Measurements from ENCODE around the gene SMAD3. TPM values are rescaled to one million over a fixed set of nuclear protein-coding genes. Genes with fewer than 3 reads are reported as not detected.

SMAD3 gene
- total and polyA plus RNA-seq, 2 of the 8 experiments (the other 6 are each of a cell fraction or from before 2014, with no cell fraction given), result 10.1 to 12.4 TPM

- H3K27ac ChIP-seq (ENCODE audit: low read depth, low read length), result no peak overlapping the region
- H3K27me3 ChIP-seq (replicated peaks in 1 of 4; ENCODE audit: control insufficient read depth in 3 of 4, extremely low read depth in 1 of 4, insufficient read depth in 3 of 4, low read length in 3 of 4), result no peaks in the 10 kb centered on the region
- no peak overlapping the region for H3K9ac ChIP-seq (replicated peaks in 1 of 4; ENCODE audit: extremely low read depth in 1 of 4, low read depth in 3 of 4, low read length in 3 of 4)
- peaks cover 2% of the 10 kb centered on the region; the same call in 1 of the 2 replicates for H3K79me1 ChIP-seq (ENCODE audit: low read depth, low read length)
- H2BK5ac ChIP-seq (ENCODE audit: low read depth, low read length), result no peak overlapping the region
- no peaks in the 10 kb centered on the region for H3K23me2 ChIP-seq (ENCODE audit: low read depth, low read length)
- no peak overlapping the region for H3K4ac ChIP-seq (replicated peaks; ENCODE audit: insufficient read length, low read depth, low read length)
- no peak for FAIRE-seq
- no peak overlapping the region for H2BK20ac ChIP-seq (ENCODE audit: low read length)
- WGBS, 2 experiments (ENCODE audit: extremely low coverage in 1 of 2, insufficient coverage in 1 of 2, insufficient read length in 1 of 2, insufficient replicate concordance in 2 of 2, low coverage in 1 of 2, low lambda C conversion rate in 2 of 2, missing lambda C conversion rate in 1 of 2), result 94% methylated on average over 4 of the region's 4 CpGs; no CpG with 5 or more reads in 1 of the 2 experiments
- H2AFZ ChIP-seq (ENCODE audit: low read length), result no peak overlapping the region
- peaks cover 0 to 2% of the 10 kb centered on the region in 2 experiments for H4K20me1 ChIP-seq (replicated peaks in 1 of 2; ENCODE audit: control insufficient read depth in 1 of 2, insufficient read depth in 2 of 2, low read length in 2 of 2)
- no peak overlapping the region for H3K14ac ChIP-seq (ENCODE audit: insufficient read length)
- no peaks in the 10 kb centered on the region for H3K9me3 ChIP-seq (ENCODE audit: insufficient read depth in 2 of 2, low read depth in 1 of 2, low read length in 1 of 2)
- H3K18ac ChIP-seq (ENCODE audit: extremely low read depth, low read length), result no peak overlapping the region
- no peak for DNase-seq (ENCODE audit: low read depth in 1 of 2, low spot score in 2 of 2)
- no peak overlapping the region for H2AK5ac ChIP-seq (ENCODE audit: low read depth, low read length)
- no peaks in the 10 kb centered on the region for H3K79me2 ChIP-seq (ENCODE audit: control insufficient read depth in 1 of 2, insufficient read depth in 2 of 2, low read length in 2 of 2)
- H3K4me2 ChIP-seq (ENCODE audit: insufficient read depth in 1 of 2, low read depth in 2 of 2, low read length in 2 of 2), result no peak overlapping the region
- ChIA-PET CTCF (ENCODE audit: partially characterized antibody) (interaction anchor here (1.1 kb wide), 1 partner anchor 15 kb away, joined by 3 read pairs; no protein-coding TSS in a partner anchor), POLR2A (ENCODE audit: partially characterized antibody) (no interaction called here)
- no peak overlapping the region for H4K8ac ChIP-seq (ENCODE audit: extremely low read depth, insufficient read depth, low read length)
- H3K4me3 ChIP-seq (ENCODE audit: extremely low read depth in 1 of 4, insufficient read depth in 2 of 4, low read depth in 3 of 4, low read length in 4 of 4), result no peak overlapping the region
- H3K36me3 ChIP-seq (ENCODE audit: control insufficient read depth in 2 of 4, insufficient read depth in 4 of 4, low read length in 3 of 4), result no peaks in the 10 kb centered on the region
- H4K5ac ChIP-seq (ENCODE audit: insufficient read length, low read depth, low read length), result no peak overlapping the region
- H2BK120ac ChIP-seq (replicated peaks; ENCODE audit: low read depth, low read length), result no peak overlapping the region
- peaks cover 3 to 24% (median 15%) of the 10 kb centered on the region in 4 experiments for H3K4me1 ChIP-seq (replicated peaks in 1 of 4; ENCODE audit: control insufficient read depth in 3 of 4, insufficient read depth in 4 of 4, low read length in 3 of 4)
- no peak overlapping the region for H3K56ac ChIP-seq (replicated peaks; ENCODE audit: insufficient read length, low read depth, low read length)
- H2BK12ac ChIP-seq (ENCODE audit: low read depth, low read length), result peak overlapping the region; percentile 44; the same call in 1 of the 2 replicates
- H2BK15ac ChIP-seq (ENCODE audit: low read length), result no peak overlapping the region
- no peak overlapping the region for H3K23ac ChIP-seq (ENCODE audit: insufficient read length)
- no peak overlapping the region for H4K91ac ChIP-seq (replicated peaks; ENCODE audit: insufficient read length, low read length)
- TF ChIP-seq KDM5A (IDR thresholded peaks at IDR 0.05; ENCODE audit: low read length), result no peak
- TF ChIP-seq E2F6 (IDR thresholded peaks at IDR 0.05), result no peak
- TF ChIP-seq SP2 (IDR thresholded peaks at IDR 0.05; ENCODE audit: low read length), result no peak
- no peak for TF ChIP-seq FOSL1 (IDR thresholded peaks at IDR 0.05; ENCODE audit: insufficient read depth, low read depth, low read length)
- TF ChIP-seq RBBP5 (IDR thresholded peaks at IDR 0.05; ENCODE audit: borderline replicate concordance, low read depth, low read length), result no peak
- no peak for TF ChIP-seq GTF2F1 (IDR thresholded peaks at IDR 0.05; ENCODE audit: borderline replicate concordance, low read depth, low read length)
- no peak for TF ChIP-seq RXRA (IDR thresholded peaks at IDR 0.05; ENCODE audit: insufficient read depth, low read depth, low read length)
- no peak for TF ChIP-seq HDAC6 (IDR thresholded peaks at IDR 0.05; ENCODE audit: low read depth, low read length)
- no peak for TF ChIP-seq CTBP2 (IDR thresholded peaks at IDR 0.05; ENCODE audit: borderline replicate concordance, insufficient read depth, insufficient read length, low read length)
- TF ChIP-seq SP4 (IDR thresholded peaks at IDR 0.05; ENCODE audit: low read length), result no peak
- no peak for TF ChIP-seq HDAC2 (IDR thresholded peaks at IDR 0.05; ENCODE audit: borderline replicate concordance in 1 of 2, low read depth in 2 of 2, low read length in 2 of 2)
- no peak for TF ChIP-seq SRF (IDR thresholded peaks at IDR 0.05; ENCODE audit: low read depth, low read length)
- no peak for TF ChIP-seq CBX8 (IDR thresholded peaks at IDR 0.05; ENCODE audit: borderline replicate concordance, low read depth, low read length)
These were observed 67.6 kb downstream of the SMAD3 start for GRCh38 chr15:67133026-67133425.

Measured in H1 (cell line).